Cardiac muscle cell (in vitro differentiated cells and primary cell): Measurements from ENCODE around the gene KLF6. TPM values are rescaled to one million over a fixed set of nuclear protein-coding genes. Genes with fewer than 3 reads are reported as not detected.

Experiments used
- DNase-seq, 2 donors: peaks; one replicate each; pipeline versions ENCODE4 v3.0.0 to v3.0.0-alpha.2; 2010 to 2017; ENCODE audit warnings: low read depth in 1 of 2, low spot score in 1 of 2
- H3K27ac ChIP-seq: fragments of 200-600 bp; sonication (generic); 2 replicates; pipeline ENCODE4 v1.5.1; 2016
- H3K27me3 ChIP-seq: fragments of 200-600 bp; sonication (generic); 2 replicates; pipeline ENCODE4 v1.6.0; 2016; ENCODE audit warnings: control low read depth
- H3K36me3 ChIP-seq: fragments of 200-600 bp; sonication (generic); 2 replicates; pipeline ENCODE4 v1.5.1; 2016; ENCODE audit warnings: control low read depth
- H3K4me1 ChIP-seq: fragments of 200-600 bp; sonication (generic); 2 replicates; pipeline ENCODE4 v1.8.1; 2017; ENCODE audit warnings: low read depth, mild to moderate bottlenecking, mixed run types
- H3K4me3 ChIP-seq: fragments of 200-600 bp; sonication (generic); 2 replicates; pipeline ENCODE4 v1.5.1; 2016; ENCODE audit warnings: mild to moderate bottlenecking
- H3K9me3 ChIP-seq: fragments of 200-600 bp; sonication (generic); 2 replicates; pipeline ENCODE4 v1.5.1; 2017; ENCODE audit warnings: low read depth, mild to moderate bottlenecking, control low read depth
- polyA plus RNA-seq: library from polyadenylated mRNA; unstranded; fragments of >200 nt; fragmentation: Nextera tagmentation; extraction: Ambion mirVana; gene quantifications from 2 replicates; pipeline ENCODE4 v1.2.1, GENCODE V29; 2016
- total RNA-seq: library from RNA; depleted of rRNA; stranded (reverse); fragments of >200 nt; gene quantifications from 2 replicates; pipeline ENCODE4 v1.2.3, GENCODE V29; 2016
- TF ChIP-seq, protein P1 (sequence below): IDR thresholded peaks from 2 replicates; pipeline ENCODE4 v1.5.1; 2012; ENCODE audit warnings: low read depth, mild to moderate bottlenecking, low read length

KLF6 gene
- total and polyA plus RNA-seq, 2 experiments from 2014 or later, result 8.4 to 40.3 TPM

DNA sequence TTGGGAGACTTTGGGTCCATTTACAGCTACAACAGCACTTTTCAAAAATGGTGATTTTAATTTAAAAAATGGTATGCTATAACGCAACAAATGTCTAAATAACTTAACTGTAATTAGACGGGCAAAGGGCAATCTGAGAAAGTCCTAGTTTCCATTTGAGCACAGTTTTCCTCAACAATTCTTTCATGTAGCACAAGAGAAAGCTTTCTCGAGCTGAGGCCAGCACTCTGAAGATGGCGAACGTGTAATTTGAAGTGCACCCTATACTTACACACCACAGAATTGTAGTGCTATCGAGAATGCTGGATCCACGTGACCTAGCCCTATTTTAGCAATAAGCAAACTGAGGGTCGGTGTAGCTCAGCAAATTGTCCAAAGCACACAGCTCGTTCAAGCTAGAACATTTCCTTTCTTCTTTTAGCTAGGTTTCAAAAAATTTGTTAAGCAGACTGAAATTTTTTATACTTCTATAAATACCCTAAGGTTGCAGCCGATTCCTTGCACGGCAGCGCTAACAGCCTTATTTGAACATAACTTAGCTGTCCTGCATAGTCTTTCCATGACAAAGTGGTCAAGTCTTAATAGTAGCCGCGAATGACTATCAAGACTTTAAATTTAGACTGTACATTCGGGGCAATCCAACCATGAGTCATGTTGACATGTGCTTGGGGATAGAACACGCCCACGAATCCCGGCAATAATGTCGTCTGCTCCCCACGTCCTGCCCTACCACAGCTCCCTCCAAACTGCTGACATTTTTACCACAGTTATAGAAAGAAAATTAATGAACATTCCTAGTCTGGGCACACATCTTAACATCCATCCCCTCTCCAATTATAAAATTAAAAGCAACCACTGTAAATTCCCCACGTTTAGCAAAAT, 10.0 kb downstream of the KLF6 start:
- Histone ChIP-seq H3K27me3 (peaks cover 30% of the 10 kb centered on the region), H3K4me3 (no peak overlapping the region), H3K9me3 (no peaks in the 10 kb centered on the region), H3K36me3 (peaks cover 14% of the 10 kb centered on the region), H3K27ac (no peak overlapping the region), H3K4me1 (no peaks in the 10 kb centered on the region)
- peak in 1 of 2 donors; percentile 85 for DNase-seq
- TF ChIP-seq, protein P1, sequence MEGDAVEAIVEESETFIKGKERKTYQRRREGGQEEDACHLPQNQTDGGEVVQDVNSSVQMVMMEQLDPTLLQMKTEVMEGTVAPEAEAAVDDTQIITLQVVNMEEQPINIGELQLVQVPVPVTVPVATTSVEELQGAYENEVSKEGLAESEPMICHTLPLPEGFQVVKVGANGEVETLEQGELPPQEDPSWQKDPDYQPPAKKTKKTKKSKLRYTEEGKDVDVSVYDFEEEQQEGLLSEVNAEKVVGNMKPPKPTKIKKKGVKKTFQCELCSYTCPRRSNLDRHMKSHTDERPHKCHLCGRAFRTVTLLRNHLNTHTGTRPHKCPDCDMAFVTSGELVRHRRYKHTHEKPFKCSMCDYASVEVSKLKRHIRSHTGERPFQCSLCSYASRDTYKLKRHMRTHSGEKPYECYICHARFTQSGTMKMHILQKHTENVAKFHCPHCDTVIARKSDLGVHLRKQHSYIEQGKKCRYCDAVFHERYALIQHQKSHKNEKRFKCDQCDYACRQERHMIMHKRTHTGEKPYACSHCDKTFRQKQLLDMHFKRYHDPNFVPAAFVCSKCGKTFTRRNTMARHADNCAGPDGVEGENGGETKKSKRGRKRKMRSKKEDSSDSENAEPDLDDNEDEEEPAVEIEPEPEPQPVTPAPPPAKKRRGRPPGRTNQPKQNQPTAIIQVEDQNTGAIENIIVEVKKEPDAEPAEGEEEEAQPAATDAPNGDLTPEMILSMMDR, result no peak

DNA sequence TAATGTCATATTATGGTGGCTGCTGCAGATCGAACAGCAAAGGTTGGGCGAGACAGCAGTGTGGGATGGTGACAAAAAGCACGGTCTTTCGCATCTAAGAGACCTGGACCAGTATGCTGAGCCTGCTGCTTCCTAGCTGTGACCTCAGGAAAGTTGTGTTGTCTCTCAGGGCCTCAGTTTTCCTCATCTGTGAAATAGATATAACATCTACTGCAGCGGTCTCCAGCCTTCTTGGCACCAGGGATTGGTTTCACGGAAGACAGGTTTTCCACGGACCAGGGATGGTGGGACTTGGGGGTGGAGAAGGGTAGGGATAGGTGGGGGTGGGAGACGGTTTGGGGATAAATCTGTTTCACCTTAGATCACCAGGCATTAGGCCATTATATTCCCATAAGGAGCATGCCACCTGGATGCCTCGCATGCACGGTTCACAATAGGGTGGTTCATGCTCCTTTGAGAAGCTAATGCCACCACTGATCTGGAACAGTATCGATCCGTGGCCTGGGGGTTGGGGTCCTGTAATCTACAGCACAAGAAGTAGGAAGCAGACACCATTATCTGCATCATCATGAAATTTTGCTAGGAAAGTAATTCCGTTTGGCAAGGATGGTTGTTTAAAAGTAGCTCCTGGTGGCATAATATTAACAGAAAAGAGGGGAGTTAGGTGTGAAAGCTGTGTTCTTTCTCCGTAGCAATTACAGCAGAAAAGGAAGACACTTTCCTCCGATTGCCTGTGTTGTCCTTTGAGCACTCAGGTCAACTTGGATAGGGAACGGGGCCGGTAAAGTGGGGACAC, 10.8 kb downstream of the KLF6 start:
- H3K4me3 ChIP-seq, result no peak overlapping the region
- H3K9me3 ChIP-seq, result no peaks in the 10 kb centered on the region
- no peak overlapping the region for H3K27ac ChIP-seq
- H3K4me1 ChIP-seq, result no peaks in the 10 kb centered on the region
- TF ChIP-seq, protein P1, result no peak
- peaks cover 39% of the 10 kb centered on the region for H3K27me3 ChIP-seq
- DNase-seq, result peak in 1 of 2 donors; percentile 31
- peaks cover 6% of the 10 kb centered on the region for H3K36me3 ChIP-seq

DNA sequence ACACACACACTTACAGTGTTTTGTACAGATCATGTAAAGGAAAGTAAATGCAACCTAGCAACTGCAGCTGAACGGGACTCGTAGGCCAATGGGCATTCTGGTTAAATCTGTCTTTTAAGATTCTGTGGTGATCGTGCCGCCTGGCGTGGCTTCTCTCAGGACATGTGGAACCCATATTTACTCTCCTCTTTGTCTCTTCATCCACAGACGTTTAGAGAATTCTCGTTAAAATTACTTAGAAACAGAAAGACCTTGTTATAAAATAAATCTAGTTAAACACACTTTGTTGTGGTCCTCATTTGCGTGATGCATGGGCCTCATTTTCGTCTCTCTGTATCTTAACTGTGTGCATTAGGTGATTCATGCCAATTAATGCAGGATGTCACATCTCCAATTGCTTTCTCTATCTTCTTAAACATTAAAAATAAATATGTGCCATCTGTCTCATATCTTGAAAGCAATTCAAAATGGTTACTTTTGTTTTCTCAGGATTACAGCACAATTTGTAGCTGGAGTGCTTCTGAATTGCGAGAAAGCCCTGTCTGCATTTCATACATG, 11.5 kb downstream of the KLF6 start:
- no peak for DNase-seq
- Histone ChIP-seq H3K36me3 (no peaks in the 10 kb centered on the region), H3K9me3 (no peaks in the 10 kb centered on the region), H3K27ac (no peak overlapping the region), H3K27me3 (peaks cover 45% of the 10 kb centered on the region), H3K4me1 (no peaks in the 10 kb centered on the region), H3K4me3 (no peak overlapping the region)
- TF ChIP-seq, protein P1, result no peak

DNA sequence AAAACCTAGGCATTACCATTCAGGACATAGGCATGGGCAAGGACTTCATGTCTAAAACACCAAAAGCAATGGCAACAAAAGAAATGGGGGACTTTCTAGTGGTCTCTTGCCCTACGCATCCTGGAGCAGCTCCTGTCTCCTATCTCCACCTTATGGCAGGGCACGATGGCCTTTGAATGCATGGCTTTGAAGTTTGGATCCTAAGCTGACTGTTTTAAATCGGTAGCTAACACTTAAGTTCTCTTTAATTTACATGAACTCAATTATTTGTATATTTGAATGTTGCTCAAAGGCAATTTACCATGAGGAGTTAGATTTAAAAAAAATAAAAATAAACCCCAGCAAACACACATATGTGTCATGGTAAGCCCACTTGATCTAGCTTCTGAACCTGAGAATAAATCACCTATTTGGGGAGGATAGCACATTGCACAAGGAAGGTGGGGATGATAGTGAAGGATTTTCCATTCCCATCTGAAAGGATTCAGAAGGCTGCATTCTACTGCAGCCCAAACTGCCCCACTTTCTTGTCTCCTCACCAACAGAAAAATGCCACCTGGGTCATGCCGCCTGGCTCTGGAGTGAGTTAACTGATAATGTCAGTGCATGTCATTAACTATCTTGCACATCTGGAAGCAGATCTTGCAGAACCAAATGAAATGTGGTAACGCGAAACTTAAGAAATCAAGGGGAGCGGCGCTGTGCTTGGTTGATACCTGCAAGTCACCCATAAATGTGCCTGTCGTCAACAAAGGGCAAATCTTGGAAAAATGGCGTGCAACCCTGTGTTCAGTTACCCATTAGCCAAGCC, 12.4 kb downstream of the KLF6 start:
- TF ChIP-seq, protein P1, result no peak
- Histone ChIP-seq H3K4me1 (no peaks in the 10 kb centered on the region), H3K36me3 (no peaks in the 10 kb centered on the region), H3K27ac (no peak overlapping the region), H3K4me3 (no peak overlapping the region), H3K9me3 (no peaks in the 10 kb centered on the region), H3K27me3 (peaks cover 55% of the 10 kb centered on the region)
- DNase-seq, result no peak

DNA sequence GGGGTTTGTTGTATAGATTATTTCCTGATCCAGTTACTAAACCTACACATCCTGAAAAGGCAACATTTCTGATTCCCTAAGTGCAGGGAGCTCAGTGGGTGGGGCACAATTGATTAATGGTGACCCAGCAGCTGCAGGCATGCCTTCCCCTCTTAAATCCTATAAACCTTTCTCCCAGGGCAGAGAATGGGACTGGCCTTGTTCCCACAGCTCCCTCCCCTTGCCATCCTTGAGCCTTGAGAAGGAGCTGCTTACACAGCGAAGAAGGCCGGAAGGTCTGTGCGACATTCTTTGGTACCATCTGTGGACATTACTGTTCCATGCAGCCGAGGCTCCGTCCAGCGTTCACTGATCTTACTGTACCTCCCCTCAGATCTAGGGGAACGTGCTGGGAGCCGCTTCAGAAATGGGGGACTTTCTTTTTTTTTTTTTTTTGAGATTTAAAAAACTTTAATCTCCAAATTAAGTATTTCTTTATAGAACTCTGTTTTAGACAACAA, 14.3 kb downstream of the KLF6 start:
- H3K4me3 ChIP-seq, result no peak overlapping the region
- H3K4me1 ChIP-seq, result no peaks in the 10 kb centered on the region
- DNase-seq, result no peak
- no peaks in the 10 kb centered on the region for H3K9me3 ChIP-seq
- TF ChIP-seq, protein P1, result no peak
- no peaks in the 10 kb centered on the region for H3K36me3 ChIP-seq
- no peak overlapping the region for H3K27ac ChIP-seq
- peaks cover 74% of the 10 kb centered on the region for H3K27me3 ChIP-seq
